ENCODE data around the gene RASSF7. TPM values are rescaled to one million over a fixed set of nuclear protein-coding genes. Genes with fewer than 3 reads are reported as not detected.

Gene RASSF7
- total RNA-seq, 1 experiment from 2014 or later, result 7.4 TPM

DNA sequence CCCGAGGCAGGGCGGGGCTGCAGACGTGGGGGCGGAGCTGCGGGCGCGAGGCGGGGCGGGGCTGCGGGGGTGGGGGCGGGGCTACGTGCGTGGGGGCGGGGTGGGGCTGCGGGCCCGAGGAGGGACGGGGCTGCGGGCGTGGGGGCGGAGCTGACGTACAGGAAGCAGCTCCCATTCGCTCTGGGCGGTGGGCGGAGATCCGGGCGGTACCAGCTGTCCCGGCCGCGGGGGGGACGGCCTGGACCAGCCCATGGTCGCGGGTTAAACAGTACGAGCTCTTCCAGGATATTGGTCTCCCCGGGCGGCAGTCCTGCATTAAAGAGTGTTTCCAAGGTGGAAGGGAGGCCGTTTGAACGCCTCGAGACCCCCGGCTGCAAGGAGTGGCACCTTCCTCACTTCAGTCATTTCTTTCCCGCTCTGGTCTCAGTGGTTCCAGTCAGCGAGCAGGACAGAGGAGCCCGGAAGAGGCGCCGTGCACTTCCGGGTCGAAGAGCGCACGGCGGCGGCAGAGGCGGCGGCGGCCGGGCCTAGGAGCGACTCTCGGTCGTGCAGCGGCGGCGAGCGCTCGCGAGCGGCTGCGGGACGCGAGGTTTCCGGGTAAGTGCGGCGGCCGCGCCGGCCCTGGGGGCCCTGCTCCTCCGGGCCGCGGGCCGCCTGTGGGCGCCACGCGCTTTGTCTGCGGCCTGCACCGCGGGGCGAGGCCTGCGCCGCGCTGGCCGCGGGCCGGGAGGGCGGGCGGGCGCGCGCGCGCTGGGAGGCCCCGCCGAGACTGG lies 15.4 kb downstream of the RASSF7 start, which contains the start of gene PHRF1:
TSS of gene PHRF1 (plus strand) at position 475 of the 773 bp plus-strand sequence. CDS start 5,043 bp downstream, outside the sequence.
- Histone ChIP-seq H3K4me3 (peak within 1 kb of the TSS; percentile 78), H3K36me3 (peaks cover 4% of the 10 kb centered on the region), H3K27me3 (peaks cover 11% of the 10 kb centered on the region), H3K4me1 (peaks cover 12% of the 10 kb centered on the region), H3K27ac (peak within 1 kb of the TSS; percentile 99), H3K9me3 (replicated peaks) (no peaks in the 10 kb centered on the region)
- DNase-seq, result peak; percentile 95 to 96

DNA sequence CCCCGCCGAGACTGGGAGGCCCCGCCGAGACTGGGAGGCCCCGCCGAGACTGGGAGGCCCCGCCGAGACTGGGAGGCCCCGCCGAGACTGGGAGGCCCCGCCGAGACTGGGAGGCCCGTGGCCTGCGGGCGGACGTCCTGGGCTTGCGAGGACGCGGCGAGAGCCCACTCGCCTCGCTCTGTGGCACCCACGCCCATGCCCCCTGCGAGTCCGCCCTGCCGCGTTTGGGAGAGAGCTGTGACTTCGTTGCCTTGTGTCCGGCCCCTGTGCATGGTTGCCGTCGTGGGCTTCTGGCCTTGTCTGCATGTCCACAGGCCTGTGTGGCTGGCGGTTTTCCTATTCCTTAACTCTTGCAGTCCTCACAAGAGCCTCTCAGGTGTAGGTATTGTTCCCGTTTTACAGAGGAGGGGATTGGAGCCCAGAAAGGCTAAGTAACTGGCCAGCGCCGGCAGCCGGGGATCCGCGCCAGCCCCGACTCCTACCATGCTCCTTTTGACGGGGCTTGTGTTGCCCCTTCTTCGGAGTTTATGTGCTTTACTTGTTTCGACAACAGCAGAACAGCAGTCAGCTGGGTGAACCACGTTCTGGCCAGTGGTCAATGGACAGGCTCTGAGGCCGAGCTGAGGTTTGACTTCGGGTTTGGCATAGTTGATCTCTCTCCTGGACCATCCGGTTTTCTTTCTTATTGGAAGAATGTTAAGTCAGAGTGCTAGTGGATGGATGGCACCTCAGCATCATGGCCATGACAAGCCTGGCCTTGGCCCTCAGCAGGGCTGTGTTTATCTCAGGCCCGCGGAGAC lies 16.2 kb downstream of the RASSF7 start:
- Histone ChIP-seq H3K4me1 (peaks cover 12% of the 10 kb centered on the region), H3K27me3 (peaks cover 11% of the 10 kb centered on the region), H3K4me3 (peak overlapping the region; percentile 78), H3K36me3 (peaks cover 12% of the 10 kb centered on the region), H3K9me3 (replicated peaks) (no peaks in the 10 kb centered on the region), H3K27ac (peak overlapping the region; percentile 44; the same call in 1 of the 2 replicates)
- DNase-seq, result no peak

DNA sequence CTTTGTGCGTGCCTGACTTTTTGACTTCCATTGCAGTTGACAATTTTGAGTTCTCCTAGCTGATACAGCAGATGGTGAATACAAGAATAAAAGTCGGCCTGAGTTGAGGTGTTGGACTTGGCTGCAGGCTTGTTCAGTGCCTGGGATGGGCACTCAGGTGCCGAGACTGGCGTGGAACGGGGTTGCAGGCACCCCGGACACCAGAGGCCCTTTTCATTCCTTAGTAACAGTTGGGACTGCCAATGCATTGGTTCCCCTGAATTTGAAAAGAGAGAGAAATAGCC lies 16.8 kb downstream of the RASSF7 start:
- peaks cover 17% of the 10 kb centered on the region for H3K36me3 ChIP-seq
- H3K27me3 ChIP-seq, result peaks cover 11% of the 10 kb centered on the region
- no peaks in the 10 kb centered on the region for H3K9me3 ChIP-seq (replicated peaks)
- H3K4me3 ChIP-seq, result peak overlapping the region; percentile 78
- no peak overlapping the region for H3K27ac ChIP-seq
- peaks cover 12% of the 10 kb centered on the region for H3K4me1 ChIP-seq
- DNase-seq, result no peak

DNA sequence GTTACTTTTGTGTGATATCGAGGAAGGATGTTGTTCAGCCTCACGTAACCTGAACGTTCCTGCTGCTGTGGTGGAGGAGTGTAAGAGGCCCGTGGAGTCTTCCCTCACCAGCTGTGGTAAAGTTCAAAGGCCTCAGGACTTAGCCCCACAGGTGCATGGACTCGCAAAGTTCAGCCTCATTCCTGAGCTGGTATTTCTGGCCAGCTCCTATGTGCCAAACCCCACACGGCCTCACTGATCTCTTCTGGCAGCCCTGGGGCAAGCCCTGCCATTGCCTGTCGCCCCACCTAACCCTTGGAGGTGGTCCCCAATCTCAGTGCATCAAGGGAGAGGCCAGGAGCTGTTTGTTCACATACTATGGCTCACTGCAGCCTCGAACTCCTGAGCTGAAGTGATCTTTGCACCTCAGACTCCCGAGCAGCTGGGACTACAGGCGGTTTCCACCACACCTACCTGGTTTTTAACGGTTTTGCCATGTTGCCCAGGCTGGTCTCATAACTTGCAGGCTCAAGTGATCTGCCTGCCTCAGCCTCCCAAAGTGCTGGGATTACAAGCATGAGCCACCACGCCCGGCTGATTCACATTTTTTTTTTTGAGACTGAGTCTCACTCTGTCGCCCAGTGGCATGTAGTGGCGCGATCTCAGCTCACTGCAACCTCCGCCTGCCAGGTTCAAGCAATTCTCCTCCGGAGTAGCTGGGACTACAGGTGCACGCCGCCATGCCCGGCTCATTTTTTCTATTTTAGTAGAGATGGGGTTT lies 17.7 kb downstream of the RASSF7 start:
- H3K4me3 ChIP-seq, result no peak overlapping the region
- H3K36me3 ChIP-seq, result peaks cover 26% of the 10 kb centered on the region
- no peak for DNase-seq
- no peaks in the 10 kb centered on the region for H3K9me3 ChIP-seq (replicated peaks)
- H3K27me3 ChIP-seq, result peaks cover 11% of the 10 kb centered on the region
- peaks cover 12% of the 10 kb centered on the region for H3K4me1 ChIP-seq
- no peak overlapping the region for H3K27ac ChIP-seq

DNA sequence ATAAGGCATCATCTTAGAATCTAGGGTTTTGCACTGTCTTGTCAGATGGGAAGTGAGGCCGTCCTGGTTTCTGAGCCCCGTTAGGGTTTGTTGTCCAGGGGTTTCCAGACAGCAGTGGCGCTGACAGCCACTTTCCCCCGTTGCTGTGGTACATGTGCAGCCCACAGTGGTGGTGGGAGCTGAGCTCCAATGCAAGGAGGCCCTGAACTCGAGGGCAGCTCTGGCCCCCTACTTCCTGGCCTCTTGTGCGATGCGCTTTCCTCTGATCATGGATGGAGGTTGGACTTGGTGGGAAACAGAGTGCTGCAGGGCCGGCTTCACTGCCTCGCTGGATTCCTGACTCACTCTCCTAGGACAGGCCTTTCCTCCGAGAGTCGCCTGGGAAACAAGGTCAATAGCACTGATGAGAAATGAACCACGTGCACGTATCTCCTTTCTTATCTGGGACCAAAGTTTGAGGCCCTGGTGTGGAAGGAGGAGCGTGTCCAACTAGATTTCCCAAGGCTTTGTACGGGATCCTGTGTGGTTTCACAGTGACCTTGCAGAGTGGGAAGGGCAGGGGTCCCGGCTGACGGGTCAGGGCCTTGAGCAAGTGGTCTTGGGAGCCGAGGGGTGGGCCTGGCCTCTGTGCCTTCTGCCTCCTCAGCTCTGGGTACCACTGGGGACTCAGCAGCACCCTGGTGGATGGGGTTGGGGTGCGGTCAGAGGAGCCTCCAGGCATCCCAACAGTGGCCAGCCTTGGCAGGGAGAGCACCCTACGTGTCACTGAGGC lies 19.2 kb downstream of the RASSF7 start:
- H3K36me3 ChIP-seq, result peaks cover 34% of the 10 kb centered on the region
- peaks cover 10% of the 10 kb centered on the region for H3K4me1 ChIP-seq
- peaks cover 5% of the 10 kb centered on the region; the same call in 1 of the 2 replicates for H3K27me3 ChIP-seq
- no peak overlapping the region for H3K4me3 ChIP-seq
- no peak for DNase-seq
- H3K9me3 ChIP-seq (replicated peaks), result no peaks in the 10 kb centered on the region
- H3K27ac ChIP-seq, result no peak overlapping the region

DNA sequence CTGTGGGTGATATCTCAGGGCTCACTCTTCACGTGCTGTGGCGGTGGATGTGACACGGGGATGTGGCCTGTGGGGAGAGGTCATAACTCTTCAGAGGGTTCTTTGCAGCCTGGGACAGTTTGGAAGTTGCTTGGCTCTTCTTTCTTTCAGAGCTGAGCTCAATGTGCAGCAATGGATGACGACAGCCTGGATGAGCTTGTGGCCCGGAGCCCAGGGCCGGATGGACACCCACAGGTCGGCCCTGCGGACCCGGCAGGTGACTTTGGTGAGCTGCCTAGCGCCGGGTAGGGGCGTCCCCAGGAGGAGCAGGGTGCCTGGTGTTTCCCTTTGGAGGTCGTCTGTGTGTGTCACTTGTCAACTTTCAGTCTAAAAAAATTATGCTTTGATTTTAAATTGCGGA lies 20.6 kb downstream of the RASSF7 start:
- H3K27me3 ChIP-seq, result no peaks in the 10 kb centered on the region

DNA sequence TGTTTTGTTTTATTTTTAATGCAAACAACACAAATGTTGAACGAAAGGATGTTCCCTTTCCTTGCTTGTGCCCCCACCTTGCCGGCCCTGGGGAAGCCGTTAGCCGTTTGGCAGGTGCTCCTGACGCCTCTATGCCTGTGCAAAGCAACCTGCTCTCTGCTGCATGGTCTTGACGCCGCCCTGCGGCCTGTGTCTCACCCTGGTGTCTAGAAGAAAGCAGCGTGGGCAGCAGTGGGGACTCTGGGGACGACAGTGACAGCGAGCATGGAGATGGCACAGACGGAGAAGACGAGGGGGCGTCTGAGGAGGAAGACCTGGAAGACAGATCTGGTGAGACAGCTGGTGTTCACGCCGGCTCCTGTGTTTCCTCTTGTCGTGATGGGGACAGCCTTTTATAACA lies 21.0 kb downstream of the RASSF7 start:
- Histone ChIP-seq H3K27me3 (no peaks in the 10 kb centered on the region), H3K4me1 (peaks cover 7% of the 10 kb centered on the region), H3K4me3 (no peak overlapping the region), H3K27ac (no peak overlapping the region), H3K36me3 (peaks cover 41% of the 10 kb centered on the region), H3K9me3 (replicated peaks) (no peaks in the 10 kb centered on the region)
- DNase-seq, result no peak

More for the DNA sequence above, 20.6 kb downstream of the RASSF7 start:
- Histone ChIP-seq H3K4me3 (no peak overlapping the region), H3K4me1 (peaks cover 7% of the 10 kb centered on the region), H3K36me3 (peaks cover 39% of the 10 kb centered on the region), H3K27ac (no peak overlapping the region), H3K9me3 (replicated peaks) (no peaks in the 10 kb centered on the region)
- DNase-seq, result no peak

DNA sequence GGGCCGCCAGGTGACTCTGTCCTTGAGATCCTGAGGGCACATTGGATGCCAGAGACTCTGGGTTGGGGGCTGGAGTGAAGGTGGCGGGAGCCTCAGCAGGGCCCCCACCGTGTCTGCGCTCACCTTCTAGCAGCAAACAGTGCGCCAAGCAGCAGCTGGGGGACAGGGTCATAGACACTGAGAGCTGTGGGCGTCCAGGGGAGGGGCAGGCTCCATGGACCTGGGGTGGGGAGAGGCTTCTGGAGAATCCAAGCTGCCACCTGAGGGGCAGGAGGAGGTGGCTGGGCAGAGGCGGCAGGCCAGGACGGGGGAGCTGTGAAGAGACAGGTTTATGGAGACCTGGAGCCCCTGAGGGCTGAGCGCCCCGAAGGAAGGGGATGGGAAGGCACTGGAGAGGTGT lies 23.5 kb downstream of the RASSF7 start:
- DNase-seq, result no peak
- Histone ChIP-seq H3K36me3 (peaks cover 59% of the 10 kb centered on the region), H3K27ac (no peak overlapping the region), H3K4me1 (no peaks in the 10 kb centered on the region), H3K4me3 (no peak overlapping the region), H3K9me3 (replicated peaks) (no peaks in the 10 kb centered on the region), H3K27me3 (no peaks in the 10 kb centered on the region)

DNA sequence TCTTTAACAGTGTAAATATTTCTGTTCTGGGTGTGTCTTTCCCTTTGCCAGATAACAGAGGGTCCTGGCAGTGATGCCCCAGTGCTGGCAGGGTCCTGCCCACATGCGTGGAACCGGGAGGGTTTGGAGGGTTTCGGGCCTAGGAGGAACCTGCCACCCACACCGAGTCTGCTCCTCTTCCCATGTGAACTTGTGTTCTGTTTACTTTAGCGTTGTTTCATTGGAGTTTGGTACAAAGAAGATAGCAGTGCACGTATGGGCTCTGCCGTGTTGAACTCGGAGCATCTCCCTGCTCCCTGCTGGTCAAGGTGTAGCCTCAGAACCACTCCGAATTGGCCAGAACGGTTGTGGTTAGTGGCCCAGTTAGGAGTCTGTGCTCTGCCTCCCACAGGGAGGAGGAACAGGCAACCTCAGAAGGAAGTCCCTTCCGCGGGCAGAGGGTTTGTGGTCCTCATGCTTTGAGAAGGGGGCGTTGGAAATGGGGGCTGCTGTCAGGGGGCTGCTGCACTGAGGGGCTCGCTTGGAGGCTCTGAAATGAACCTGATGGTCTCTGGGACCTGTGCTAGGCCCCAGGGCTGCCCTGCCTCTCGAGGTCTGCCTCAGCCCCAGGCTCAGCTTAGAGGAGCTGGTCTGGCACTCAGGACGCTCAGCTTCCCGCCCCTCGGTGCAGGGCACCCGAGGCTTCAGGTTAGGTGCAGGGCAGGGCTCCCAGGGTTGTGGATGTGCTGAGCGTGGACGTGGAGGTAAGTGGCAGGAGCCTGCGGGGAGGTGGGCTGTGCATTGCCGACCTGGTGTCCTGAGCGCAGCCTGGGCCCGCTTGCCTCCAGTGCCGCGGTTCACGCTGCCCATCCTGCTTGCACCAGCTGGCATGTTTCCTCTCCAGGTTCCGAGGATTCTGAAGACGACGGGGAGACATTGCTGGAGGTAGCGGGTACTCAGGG lies 25.9 kb downstream of the RASSF7 start:
- Histone ChIP-seq H3K4me1 (no peaks in the 10 kb centered on the region), H3K27ac (no peak overlapping the region), H3K4me3 (no peak overlapping the region), H3K9me3 (replicated peaks) (no peaks in the 10 kb centered on the region), H3K36me3 (peaks cover 73% of the 10 kb centered on the region), H3K27me3 (no peaks in the 10 kb centered on the region)
- DNase-seq, result no peak

DNA sequence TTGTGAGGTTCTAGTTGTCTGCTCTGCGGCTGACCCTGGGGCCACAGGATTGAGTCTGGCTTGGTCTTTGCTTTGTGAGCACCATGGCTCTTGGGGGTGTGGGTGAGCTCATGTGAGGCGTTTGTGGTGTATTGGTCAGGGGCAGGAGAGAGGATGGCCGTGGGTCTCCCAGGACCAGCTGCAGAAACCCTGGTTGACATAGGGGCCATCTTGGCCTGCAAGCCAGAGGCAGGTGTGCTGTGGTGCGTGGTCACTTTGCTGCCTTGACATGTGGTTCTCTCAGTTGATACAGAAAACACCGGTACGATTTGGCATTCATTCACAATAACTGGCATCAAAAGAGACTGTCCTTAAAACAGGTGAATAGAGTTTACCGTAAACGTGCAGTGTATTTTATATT lies 26.8 kb downstream of the RASSF7 start:
- Histone ChIP-seq H3K36me3 (peaks cover 70% of the 10 kb centered on the region), H3K9me3 (replicated peaks) (no peaks in the 10 kb centered on the region), H3K4me3 (no peak overlapping the region), H3K27me3 (no peaks in the 10 kb centered on the region), H3K27ac (no peak overlapping the region), H3K4me1 (no peaks in the 10 kb centered on the region)
- DNase-seq, result no peak

DNA sequence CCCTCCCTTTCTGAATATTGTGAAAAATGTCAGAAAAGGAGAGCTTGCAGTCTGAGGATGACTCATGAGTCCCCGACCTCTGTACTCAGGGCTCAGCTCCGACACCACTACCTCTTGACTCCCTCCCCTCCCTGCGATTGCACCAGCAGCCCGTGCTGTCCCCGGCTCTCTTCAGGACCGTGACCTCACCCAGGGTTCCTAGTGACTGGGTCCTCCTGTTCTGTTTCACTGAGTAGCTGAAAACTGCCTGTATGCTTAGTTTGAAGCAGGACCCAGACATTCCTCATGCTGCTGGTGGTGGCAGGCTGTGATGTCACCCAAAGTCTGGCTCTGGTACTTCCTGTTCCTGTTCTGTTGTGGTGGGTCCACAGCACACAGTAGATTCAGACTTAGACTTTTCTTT lies 27.2 kb downstream of the RASSF7 start:
- no peak for DNase-seq
- H3K36me3 ChIP-seq, result peaks cover 70% of the 10 kb centered on the region
- no peaks in the 10 kb centered on the region for H3K4me1 ChIP-seq
- no peak overlapping the region for H3K27ac ChIP-seq
- no peaks in the 10 kb centered on the region for H3K9me3 ChIP-seq (replicated peaks)
- no peak overlapping the region for H3K4me3 ChIP-seq
- no peaks in the 10 kb centered on the region for H3K27me3 ChIP-seq

DNA sequence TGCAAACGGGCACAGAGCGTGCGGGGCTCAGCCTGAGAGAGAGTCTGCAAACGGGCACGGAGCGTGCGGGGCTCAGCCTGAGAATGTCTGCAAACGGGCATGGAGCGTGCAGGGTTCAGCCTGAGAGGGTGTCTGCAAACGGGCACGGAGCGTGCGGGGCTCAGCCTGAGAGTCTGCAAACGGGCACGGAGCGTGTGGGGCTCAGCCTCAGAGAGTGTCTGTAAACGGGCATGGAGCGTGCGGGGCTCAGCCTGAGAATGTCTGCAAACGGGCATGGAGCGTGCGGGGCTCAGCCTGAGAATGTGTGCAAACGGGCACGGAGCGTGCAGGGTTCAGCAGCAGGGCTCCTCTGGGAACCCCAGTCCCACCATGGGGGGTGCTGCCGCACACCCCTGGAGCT lies 29.0 kb downstream of the RASSF7 start:
- H3K4me3 ChIP-seq, result no peak overlapping the region
- H3K4me1 ChIP-seq, result no peaks in the 10 kb centered on the region
- no peak overlapping the region for H3K27ac ChIP-seq
- no peak for DNase-seq
- peaks cover 76% of the 10 kb centered on the region for H3K36me3 ChIP-seq
- H3K27me3 ChIP-seq, result no peaks in the 10 kb centered on the region
- no peaks in the 10 kb centered on the region for H3K9me3 ChIP-seq (replicated peaks)

DNA sequence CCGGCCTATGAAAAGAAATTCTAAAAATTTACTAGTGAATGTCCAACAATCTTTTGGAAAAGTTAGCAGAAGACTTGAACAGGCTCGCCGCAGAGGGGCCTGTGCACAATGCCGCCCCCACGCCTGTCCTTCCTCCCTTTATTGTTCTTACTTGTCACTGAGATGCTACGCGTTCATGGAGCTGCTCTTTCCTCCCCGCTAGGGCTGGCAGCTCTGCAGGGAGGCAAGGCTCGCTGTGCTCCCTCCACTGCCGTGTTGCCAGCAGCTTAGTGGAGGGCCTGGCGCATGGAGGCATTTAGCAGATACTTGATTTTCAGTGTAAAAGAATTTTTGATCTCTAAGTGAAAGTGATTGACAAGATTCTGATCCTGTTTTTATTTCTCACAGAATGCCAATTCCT lies 30.2 kb downstream of the RASSF7 start:
- Histone ChIP-seq H3K4me3 (no peak overlapping the region), H3K27me3 (no peaks in the 10 kb centered on the region), H3K36me3 (peaks cover 83% of the 10 kb centered on the region), H3K4me1 (no peaks in the 10 kb centered on the region), H3K27ac (no peak overlapping the region), H3K9me3 (replicated peaks) (no peaks in the 10 kb centered on the region)
- DNase-seq, result no peak
